WTC11 (cell line): ENCODE results near the gene DNAJB8.

Source experiments
- CREM ChIP-seq: sonication (generic); formaldehyde crosslinking; IDR thresholded peaks from 2 replicates; pipeline ENCODE4 v1.8.1; 2022; ENCODE audit warnings: mild to moderate bottlenecking, missing genetic modification reagents, moderate library complexity
- MAX ChIP-seq: sonication (generic); formaldehyde crosslinking; IDR thresholded peaks from 2 replicates; pipeline ENCODE4 v1.8.0; 2022; ENCODE audit warnings: mild to moderate bottlenecking, missing genetic modification reagents
- ZNF232 ChIP-seq: sonication (generic); formaldehyde crosslinking; IDR thresholded peaks from 2 replicates; pipeline ENCODE4 v1.8.0; 2022; ENCODE audit warnings: mild to moderate bottlenecking, missing genetic modification reagents

DNA sequence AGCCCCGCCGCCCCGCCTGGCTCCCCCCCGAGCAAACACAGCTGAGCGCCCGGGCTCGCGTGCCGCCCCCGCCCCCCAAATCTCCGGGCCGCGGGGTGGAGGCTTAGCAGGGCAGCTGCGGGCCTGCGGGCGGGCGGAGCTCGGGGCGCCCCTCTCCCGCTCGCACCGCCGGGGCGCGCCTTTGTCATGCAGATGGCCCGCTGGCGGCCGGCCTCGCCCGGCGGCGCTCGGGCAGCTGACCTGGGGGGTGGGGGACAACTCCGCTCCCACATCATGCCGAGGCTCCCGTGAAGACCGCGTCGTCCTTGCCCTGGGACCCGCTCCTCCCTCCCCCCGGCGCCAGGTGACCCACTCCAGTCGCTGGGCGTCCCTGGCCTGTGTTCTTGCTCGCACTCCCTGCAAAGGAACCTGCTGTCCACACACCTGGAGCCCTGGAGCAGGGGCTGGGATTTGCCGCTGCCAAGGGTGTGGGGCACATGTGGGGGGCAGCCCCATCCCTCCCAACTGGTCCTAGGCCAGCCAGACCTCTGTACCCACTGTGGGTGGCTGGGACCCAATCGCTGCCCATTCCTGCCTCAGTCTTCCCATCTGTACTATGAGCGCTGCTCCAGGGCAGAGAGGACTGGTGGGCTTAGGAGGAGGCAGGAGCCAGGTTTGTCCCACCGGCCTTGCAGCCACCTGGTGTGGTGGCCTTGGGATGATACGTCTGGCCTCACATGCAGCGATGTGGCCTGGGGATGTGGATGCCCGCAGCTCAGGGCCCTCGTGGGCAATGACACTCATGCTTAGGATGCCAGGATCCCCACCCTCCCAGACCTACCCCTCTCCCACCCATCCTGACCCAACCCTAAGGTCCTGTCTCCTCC is 33.5 kb downstream of the DNAJB8 start:
- TF ChIP-seq ZNF232 (CRISPR knock-in tag) (no peak), CREM (no peak), MAX (CRISPR knock-in tag) (no peak)
